Measurements from ENCODE around the gene CEACAM16.

- TF ChIP-seq CTCF (IDR thresholded peaks at IDR 0.05): no peak
- no peak for TF ChIP-seq POLR2A (IDR thresholded peaks at IDR 0.05)
These were observed 36.1 kb upstream of the CEACAM16 start for GRCh38 chr19:44662691-44663385.

Measured in Peyer's patch (tissue), 4 donors.